ENCODE data around the gene TBC1D5. TPM values are rescaled to one million over a fixed set of nuclear protein-coding genes. Genes with fewer than 3 reads are reported as not detected.
"Not testable (repeated sequence)": the region's sequence is repeated elsewhere in the genome, so short reads cannot be mapped to it uniquely, and the experiment has no call there.

TBC1D5 gene, protein sequence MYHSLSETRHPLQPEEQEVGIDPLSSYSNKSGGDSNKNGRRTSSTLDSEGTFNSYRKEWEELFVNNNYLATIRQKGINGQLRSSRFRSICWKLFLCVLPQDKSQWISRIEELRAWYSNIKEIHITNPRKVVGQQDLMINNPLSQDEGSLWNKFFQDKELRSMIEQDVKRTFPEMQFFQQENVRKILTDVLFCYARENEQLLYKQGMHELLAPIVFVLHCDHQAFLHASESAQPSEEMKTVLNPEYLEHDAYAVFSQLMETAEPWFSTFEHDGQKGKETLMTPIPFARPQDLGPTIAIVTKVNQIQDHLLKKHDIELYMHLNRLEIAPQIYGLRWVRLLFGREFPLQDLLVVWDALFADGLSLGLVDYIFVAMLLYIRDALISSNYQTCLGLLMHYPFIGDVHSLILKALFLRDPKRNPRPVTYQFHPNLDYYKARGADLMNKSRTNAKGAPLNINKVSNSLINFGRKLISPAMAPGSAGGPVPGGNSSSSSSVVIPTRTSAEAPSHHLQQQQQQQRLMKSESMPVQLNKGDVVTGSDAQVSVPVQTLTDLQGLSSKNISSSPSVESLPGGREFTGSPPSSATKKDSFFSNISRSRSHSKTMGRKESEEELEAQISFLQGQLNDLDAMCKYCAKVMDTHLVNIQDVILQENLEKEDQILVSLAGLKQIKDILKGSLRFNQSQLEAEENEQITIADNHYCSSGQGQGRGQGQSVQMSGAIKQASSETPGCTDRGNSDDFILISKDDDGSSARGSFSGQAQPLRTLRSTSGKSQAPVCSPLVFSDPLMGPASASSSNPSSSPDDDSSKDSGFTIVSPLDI
- polyA plus RNA-seq (2011; rRNA removed): 27.0 and 35.7 TPM in 2 replicates
- 25.6 and 29.3 TPM in 2 replicates for polyA minus RNA-seq (2011; rRNA and poly(A)+ RNA removed)

DNA sequence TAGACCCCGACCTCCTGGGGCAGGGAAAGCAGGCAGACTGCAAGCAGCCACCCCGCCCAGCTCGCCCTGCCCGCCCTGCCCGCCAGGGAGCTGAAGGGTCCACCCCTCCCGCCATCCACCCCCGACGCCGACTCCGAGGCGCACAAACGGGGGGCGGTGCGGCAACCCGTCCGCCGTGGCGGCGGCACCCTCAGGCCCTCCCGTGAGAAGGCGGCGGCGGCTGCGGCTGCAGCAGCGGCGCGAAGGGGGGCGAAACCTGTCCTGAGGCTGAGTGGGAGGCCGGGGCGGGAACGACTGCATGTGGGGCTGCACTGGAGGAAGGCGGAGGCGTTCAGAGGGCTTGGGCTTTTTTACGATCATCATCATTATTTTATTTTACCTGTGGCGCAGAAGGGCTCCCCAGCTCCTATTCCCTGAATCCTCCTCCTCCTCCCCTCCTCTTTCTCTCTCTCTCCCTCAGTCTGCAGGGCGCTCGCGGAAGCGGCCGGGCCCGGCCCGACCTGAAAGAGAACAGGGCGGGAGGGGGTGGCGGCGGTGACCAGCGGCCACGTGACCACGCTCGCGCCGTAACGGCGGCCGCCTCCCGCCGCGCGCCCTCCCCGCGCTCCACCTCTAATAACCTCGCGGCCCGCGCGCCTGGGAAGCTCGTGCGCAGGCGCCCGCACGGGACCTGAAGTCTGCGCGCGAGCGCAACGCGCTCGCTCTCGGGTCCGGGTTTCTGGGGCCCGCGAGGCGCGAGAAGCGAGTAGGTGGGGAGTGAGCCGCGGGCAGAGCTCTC is at the start of gene TBC1D5:
TSS of gene TBC1D5 (minus strand) at position 530 of the 778 bp plus-strand sequence. CDS start 234,061 bp downstream, outside the sequence.
- H3K36me3 ChIP-seq (ENCODE audit: control insufficient read depth, insufficient read depth, low read length): no peaks in the 10 kb centered on the region
- H3K4me3 ChIP-seq (ENCODE audit: low read depth, low read length): peak within 1 kb of the TSS; percentile 82
- H3K27me3 ChIP-seq (ENCODE audit: control insufficient read depth, insufficient read depth, low read length): no peaks in the 10 kb centered on the region
- DNase-seq (ENCODE audit: low read depth): peak; percentile 93
- TF ChIP-seq, protein P1, sequence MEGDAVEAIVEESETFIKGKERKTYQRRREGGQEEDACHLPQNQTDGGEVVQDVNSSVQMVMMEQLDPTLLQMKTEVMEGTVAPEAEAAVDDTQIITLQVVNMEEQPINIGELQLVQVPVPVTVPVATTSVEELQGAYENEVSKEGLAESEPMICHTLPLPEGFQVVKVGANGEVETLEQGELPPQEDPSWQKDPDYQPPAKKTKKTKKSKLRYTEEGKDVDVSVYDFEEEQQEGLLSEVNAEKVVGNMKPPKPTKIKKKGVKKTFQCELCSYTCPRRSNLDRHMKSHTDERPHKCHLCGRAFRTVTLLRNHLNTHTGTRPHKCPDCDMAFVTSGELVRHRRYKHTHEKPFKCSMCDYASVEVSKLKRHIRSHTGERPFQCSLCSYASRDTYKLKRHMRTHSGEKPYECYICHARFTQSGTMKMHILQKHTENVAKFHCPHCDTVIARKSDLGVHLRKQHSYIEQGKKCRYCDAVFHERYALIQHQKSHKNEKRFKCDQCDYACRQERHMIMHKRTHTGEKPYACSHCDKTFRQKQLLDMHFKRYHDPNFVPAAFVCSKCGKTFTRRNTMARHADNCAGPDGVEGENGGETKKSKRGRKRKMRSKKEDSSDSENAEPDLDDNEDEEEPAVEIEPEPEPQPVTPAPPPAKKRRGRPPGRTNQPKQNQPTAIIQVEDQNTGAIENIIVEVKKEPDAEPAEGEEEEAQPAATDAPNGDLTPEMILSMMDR (IDR thresholded peaks at IDR 0.05; ENCODE audit: insufficient read depth, low read depth, low read length): no peak
- ChIA-PET CTCF (interaction anchor here (1.7 to 2.4 kb wide), 2 partner anchors 69 to 97 kb away, joined by 5 to 7 read pairs; no protein-coding TSS in a partner anchor), POLR2A (interaction anchor here (0.7 to 1.0 kb wide), 2 partner anchors 67 to 97 kb away, joined by 3 read pairs; no protein-coding TSS in a partner anchor)

DNA sequence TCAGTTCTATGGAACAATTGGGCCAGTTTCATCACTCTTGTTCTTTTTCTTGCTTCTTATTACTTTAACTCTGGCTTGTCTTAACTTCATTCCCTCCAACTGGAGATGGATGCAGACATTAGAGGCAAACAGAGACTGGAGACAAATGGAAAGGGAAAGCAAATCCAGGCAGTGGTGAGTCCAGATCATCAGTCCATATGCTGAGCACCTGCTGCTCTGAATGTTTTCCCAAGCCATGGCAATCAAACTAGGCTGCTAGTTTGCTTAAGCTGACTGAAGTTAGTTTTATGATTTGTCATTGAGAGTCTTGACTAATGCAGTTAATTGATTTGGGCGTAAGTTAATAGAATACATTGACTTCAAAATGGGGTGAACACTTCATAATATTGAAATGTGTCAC is 41.0 kb upstream of the TBC1D5 start:
- POLR2A ChIA-PET: no interaction called here
- no peaks in the 10 kb centered on the region for H3K27me3 ChIP-seq (ENCODE audit: control insufficient read depth, insufficient read depth, low read length)
- TF ChIP-seq, protein P1 (IDR thresholded peaks at IDR 0.05; ENCODE audit: insufficient read depth, low read depth, low read length): no peak
- CTCF ChIA-PET: no interaction called here
- no peaks in the 10 kb centered on the region for H3K36me3 ChIP-seq (ENCODE audit: control insufficient read depth, insufficient read depth, low read length)
- H3K4me3 ChIP-seq (ENCODE audit: low read depth, low read length): no peak overlapping the region
- no peak for DNase-seq (ENCODE audit: low read depth)

DNA sequence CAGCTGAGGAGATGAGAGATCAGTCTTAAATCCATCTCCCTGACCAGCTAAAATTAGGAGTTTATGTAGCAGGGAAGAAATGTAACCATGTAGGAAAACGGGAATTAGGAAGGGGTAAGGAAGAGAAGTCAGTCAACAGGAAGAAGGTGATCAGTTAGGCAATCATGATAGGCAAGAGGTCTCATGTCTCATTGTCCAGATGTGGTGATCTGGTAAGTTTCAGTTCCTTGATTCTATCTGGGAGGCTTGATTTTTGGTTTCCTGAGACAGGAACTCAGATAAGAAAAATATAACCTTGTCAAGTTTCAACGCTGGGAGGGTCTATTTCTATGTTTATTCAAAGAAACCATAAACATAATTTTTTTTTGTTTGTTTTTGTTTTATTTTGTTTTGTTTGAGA is 40.3 kb upstream of the TBC1D5 start:
- ChIA-PET CTCF (interaction anchor here (0.5 kb wide), 1 partner anchor 21 kb away, joined by 4 read pairs; no protein-coding TSS in a partner anchor), POLR2A (no interaction called here)
- DNase-seq (ENCODE audit: low read depth): no peak
- no peaks in the 10 kb centered on the region for H3K27me3 ChIP-seq (ENCODE audit: control insufficient read depth, insufficient read depth, low read length)
- H3K36me3 ChIP-seq (ENCODE audit: control insufficient read depth, insufficient read depth, low read length): no peaks in the 10 kb centered on the region
- TF ChIP-seq, protein P1 (IDR thresholded peaks at IDR 0.05; ENCODE audit: insufficient read depth, low read depth, low read length): no peak
- no peak overlapping the region for H3K4me3 ChIP-seq (ENCODE audit: low read depth, low read length)

DNA sequence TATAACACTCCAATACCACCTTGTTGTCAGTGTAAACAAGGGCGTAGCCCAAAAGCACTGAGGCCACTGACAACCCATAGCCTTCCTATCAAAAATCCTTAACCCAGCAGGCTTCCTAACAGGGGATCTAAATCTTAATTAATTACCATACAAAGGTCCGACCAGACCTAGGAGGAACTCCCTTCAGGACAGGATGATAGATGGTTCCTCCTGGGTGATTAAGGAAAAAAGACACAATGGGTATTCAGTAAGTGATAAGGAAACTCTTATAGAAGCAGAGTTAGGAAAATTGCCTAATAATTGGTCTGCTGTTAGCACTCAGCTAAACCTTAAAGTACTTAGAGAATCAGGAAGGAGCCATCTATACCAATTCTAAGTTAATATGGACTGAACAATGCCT is 37.9 kb upstream of the TBC1D5 start:
- CTCF ChIA-PET: not testable (repeated sequence)

DNA sequence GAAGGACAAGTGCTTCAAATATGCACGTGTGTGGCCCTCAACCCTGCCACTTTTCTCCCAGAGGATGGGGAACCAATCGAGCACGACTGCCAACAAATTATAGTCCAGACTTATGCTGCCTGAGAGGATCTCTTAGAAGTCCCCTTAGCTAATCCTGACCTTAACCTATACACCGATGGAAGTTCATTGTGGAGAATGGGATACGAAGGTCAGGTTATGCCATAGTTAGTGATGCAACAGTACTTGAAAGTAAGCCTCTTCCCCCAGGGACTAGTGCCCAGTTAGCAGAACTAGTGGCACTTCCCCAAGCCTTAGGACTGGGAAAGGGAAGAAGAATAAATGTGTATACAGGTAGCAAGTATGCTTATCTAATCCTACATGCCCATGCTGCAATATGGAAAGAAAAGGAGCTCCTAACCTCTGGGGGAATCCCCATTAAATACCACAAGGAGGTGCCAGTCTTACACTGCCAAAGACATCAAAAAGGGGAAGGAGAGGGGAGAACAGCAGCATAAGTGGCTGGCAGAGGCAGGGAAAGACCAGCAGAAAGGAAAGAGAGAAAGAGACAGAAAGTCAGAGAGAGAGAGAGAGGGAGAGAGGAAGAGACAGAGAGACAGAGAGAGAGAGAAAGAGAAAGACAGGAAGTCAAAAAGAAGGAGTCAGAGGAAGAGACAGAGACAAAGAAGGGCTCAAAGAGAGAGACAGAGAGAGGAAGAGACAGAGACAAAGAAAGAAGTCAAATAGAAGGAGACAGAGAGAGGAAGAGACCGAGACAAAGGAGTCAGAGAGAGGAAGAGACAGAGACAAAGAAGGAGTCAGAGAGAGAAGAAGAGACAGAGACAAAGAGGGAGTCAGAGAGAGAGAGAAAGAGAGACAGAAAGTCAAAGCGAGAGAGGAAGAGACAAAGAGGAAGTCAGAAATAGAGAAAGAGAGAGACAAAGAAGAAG is 37.1 kb upstream of the TBC1D5 start:
- H3K36me3 ChIP-seq (ENCODE audit: control insufficient read depth, insufficient read depth, low read length); POLR2A ChIA-PET; H3K27me3 ChIP-seq (ENCODE audit: control insufficient read depth, insufficient read depth, low read length); DNase-seq (ENCODE audit: low read depth); H3K4me3 ChIP-seq (ENCODE audit: low read depth, low read length); CTCF ChIA-PET: not testable (repeated sequence)

More for the DNA sequence above, 37.9 kb upstream of the TBC1D5 start:
- POLR2A ChIA-PET; H3K36me3 ChIP-seq (ENCODE audit: control insufficient read depth, insufficient read depth, low read length); H3K27me3 ChIP-seq (ENCODE audit: control insufficient read depth, insufficient read depth, low read length); H3K4me3 ChIP-seq (ENCODE audit: low read depth, low read length); DNase-seq (ENCODE audit: low read depth): not testable (repeated sequence)

DNA sequence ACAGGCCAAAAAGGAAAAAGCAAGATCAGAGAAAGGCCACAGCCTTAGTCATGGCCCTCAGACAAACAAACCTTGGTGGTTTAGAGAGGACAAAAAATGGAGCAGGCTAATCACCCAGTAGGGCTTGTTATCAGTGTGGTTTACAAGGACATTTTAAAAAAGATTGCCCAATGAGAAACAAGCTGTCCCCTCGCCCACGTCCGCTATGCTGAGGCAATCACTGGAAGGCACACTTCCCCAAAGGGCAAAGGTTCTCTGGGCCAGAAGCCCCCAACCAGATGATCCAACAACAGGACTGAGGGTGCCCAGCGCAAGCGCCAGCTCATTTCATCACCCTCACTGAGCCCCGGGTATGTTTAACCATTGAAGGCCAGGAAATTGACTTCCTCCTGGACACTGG is 34.9 kb upstream of the TBC1D5 start:
- CTCF ChIA-PET; H3K4me3 ChIP-seq (ENCODE audit: low read depth, low read length); DNase-seq (ENCODE audit: low read depth); H3K27me3 ChIP-seq (ENCODE audit: control insufficient read depth, insufficient read depth, low read length); H3K36me3 ChIP-seq (ENCODE audit: control insufficient read depth, insufficient read depth, low read length); POLR2A ChIA-PET: not testable (repeated sequence)
